ENCODE data around the gene IFITM1. TPM values are rescaled to one million over a fixed set of nuclear protein-coding genes. Genes with fewer than 3 reads are reported as not detected.

IFITM1 gene
- total and polyA plus RNA-seq, 9 of the 15 experiments (the other 6 are each of a cell fraction or from before 2014, with no cell fraction given) = 691 to 5,579 (median 974) TPM

GRCh38 chr11:297586-298405 is 16.0 kb upstream of the IFITM1 start (continued):
- TF ChIP-seq MLLT1 (IDR thresholded peaks at IDR 0.05) = no peak
- no peak for TF ChIP-seq HBP1 (CRISPR knock-in tag; IDR thresholded peaks at IDR 0.05)
- TF ChIP-seq TFAM (CRISPR knock-in tag; conservative IDR thresholded peaks at IDR 0.05) = no peak
- TF ChIP-seq ATF6 (CRISPR knock-in tag; IDR thresholded peaks at IDR 0.05) = no peak
- no peak for TF ChIP-seq ATF1 (CRISPR knock-in tag; IDR thresholded peaks at IDR 0.05)
- TF ChIP-seq ATF1 (tag; IDR thresholded peaks at IDR 0.05) = peak; percentile 31; the same call in 1 of the 2 replicates
- TF ChIP-seq RFX5 (IDR thresholded peaks at IDR 0.05; ENCODE audit: low read depth, low read length) = no peak
- no peak for TF ChIP-seq EGR1 (conservative IDR thresholded peaks at IDR 0.05)
- TF ChIP-seq JUNB (CRISPR knock-in tag; conservative IDR thresholded peaks at IDR 0.05) = no peak
- TF ChIP-seq CBFB (CRISPR knock-in tag; IDR thresholded peaks at IDR 0.05) = peak; percentile 53; the same call in 1 of the 2 replicates
- TF ChIP-seq NR1H2 (CRISPR knock-in tag; IDR thresholded peaks at IDR 0.05) = no peak
- TF ChIP-seq SP1 (CRISPR knock-in tag; IDR thresholded peaks at IDR 0.05) = no peak
- TF ChIP-seq ZBTB40 (IDR thresholded peaks at IDR 0.05) = no peak
- TF ChIP-seq ZBTB40 (CRISPR knock-in tag; IDR thresholded peaks at IDR 0.05) = no peak

Data from K562 (cell line).